ENCODE measurements around the gene CCDC136.

Gene CCDC136

DNA sequence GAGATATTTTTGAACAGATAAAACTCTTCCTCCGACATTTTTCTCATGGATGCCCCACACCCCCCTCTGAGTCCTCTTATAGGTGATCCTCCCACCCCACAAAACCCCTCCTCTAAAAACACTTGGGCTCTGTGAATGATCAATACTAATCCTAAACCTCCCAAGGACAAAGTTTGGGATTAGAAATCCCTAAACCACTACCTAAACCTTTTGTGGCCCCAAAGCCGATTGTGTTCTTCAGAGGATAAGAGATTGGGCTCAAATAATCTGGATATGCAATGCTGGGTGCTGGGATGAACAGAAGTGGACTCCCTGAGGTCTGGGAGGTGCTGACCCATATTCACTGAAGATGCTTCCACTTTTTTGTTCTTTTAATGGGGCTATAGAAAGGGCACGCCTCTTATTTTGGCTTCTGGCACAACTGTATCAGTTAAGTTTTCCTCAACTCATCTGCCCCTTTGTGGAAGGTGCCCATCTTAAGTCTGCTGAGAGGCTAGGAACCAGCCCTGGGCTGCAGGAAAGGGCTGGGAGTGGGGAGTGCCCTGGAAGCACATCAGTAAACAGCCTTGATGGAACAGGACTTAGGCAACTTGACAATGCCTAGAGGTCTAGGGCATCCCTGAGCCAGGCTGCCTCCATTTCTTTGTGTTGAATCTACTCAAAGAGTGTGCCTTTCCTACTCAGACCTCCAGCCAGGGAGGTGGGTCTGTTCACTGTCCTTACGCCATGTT is 15.9 kb upstream of the CCDC136 start, which contains the start of gene OPN1SW:
Gene OPN1SW (minus strand): TSS at position 51 of the 731 bp plus-strand sequence. CDS start 13 bp downstream, at position 38.
- Histone ChIP-seq H3K4me3 (ENCODE audit: low read depth, low read length, poor library complexity, severe bottlenecking) (no peak within 1 kb of the TSS), H3K9ac (ENCODE audit: low read length) (no peak within 1 kb of the TSS), H2AFZ (ENCODE audit: low read length) (no peak within 1 kb of the TSS), H3K27me3 (ENCODE audit: insufficient read depth, low read length) (no peaks in the 10 kb centered on the region; the same call in 1 of the 2 replicates), H3K27ac (ENCODE audit: low read depth, low read length, poor library complexity, severe bottlenecking) (no peak within 1 kb of the TSS), H3K9me2 (ENCODE audit: low read depth, low read length) (no peaks in the 10 kb centered on the region), H3K4me1 (ENCODE audit: insufficient read depth, low read length, severe bottlenecking) (no peaks in the 10 kb centered on the region), H3K4me2 (ENCODE audit: low read length) (no peak within 1 kb of the TSS), H4K20me1 (ENCODE audit: insufficient read depth, low read length) (no peaks in the 10 kb centered on the region), H3F3A (ENCODE audit: insufficient read depth, low read length) (no peaks in the 10 kb centered on the region), H3K79me2 (ENCODE audit: insufficient read depth, low read length) (no peaks in the 10 kb centered on the region), H3K36me3 (ENCODE audit: insufficient read depth, low read length) (peaks cover 25% of the 10 kb centered on the region), H3K9me3 (ENCODE audit: low read length) (peaks cover 14% of the 10 kb centered on the region)
- TF ChIP-seq, protein P1, sequence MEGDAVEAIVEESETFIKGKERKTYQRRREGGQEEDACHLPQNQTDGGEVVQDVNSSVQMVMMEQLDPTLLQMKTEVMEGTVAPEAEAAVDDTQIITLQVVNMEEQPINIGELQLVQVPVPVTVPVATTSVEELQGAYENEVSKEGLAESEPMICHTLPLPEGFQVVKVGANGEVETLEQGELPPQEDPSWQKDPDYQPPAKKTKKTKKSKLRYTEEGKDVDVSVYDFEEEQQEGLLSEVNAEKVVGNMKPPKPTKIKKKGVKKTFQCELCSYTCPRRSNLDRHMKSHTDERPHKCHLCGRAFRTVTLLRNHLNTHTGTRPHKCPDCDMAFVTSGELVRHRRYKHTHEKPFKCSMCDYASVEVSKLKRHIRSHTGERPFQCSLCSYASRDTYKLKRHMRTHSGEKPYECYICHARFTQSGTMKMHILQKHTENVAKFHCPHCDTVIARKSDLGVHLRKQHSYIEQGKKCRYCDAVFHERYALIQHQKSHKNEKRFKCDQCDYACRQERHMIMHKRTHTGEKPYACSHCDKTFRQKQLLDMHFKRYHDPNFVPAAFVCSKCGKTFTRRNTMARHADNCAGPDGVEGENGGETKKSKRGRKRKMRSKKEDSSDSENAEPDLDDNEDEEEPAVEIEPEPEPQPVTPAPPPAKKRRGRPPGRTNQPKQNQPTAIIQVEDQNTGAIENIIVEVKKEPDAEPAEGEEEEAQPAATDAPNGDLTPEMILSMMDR (IDR thresholded peaks at IDR 0.05; ENCODE audit: low read length): no peak
- TF ChIP-seq EZH2 (IDR thresholded peaks at IDR 0.05; ENCODE audit: borderline replicate concordance, low read length): no peak

DNA sequence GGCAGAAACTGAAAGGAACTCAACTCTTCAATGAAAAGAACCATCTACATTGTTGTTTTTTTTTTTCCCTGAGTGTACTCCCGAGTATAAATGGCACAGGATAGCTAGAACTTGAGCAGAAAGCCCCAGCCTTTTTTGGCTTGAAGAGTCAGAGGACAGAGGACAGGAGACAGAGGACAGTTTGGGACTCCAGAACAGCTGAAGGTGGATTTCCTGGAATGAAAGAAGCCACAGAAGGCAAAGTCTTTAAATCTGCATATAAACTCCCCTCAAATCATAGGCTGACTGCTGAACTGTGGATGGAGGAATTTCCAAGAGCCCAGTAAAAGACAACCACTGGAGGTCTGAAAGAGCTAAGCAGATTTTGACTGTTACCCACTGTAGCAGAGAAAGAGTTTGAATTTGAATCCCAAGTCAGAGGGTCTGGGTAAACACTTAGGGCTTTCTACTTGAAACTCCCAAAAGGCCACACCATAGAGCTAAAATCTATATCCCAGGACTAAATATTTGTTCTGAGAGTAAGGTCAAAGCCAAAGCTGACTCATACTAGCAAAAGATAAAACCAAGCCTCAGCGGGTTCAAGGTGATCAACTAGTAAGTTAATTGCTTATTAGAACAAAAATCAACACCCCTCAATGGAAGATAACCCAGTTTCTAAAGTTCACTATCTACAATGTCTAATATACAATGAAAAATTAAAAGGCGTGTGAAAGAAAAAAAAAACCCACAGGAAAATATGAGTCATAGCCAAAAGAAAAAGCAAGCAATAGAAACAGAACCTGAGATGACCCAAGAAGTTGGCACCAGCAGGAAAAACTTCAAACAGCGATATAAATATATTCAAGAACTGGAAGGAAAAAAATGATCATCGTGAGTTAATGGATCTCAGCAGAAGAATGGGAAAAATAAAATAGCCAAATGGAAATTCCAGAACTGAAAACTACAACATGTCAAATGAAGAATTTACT is 14.3 kb upstream of the CCDC136 start:
- no peaks in the 10 kb centered on the region for H3K4me1 ChIP-seq (ENCODE audit: insufficient read depth, low read length, severe bottlenecking)
- H3K9me3 ChIP-seq (ENCODE audit: low read length): peaks cover 14% of the 10 kb centered on the region
- H4K20me1 ChIP-seq (ENCODE audit: insufficient read depth, low read length): no peaks in the 10 kb centered on the region
- TF ChIP-seq EZH2 (IDR thresholded peaks at IDR 0.05; ENCODE audit: borderline replicate concordance, low read length): no peak
- TF ChIP-seq, protein P1 (IDR thresholded peaks at IDR 0.05; ENCODE audit: low read length): no peak
- H3F3A ChIP-seq (ENCODE audit: insufficient read depth, low read length): no peaks in the 10 kb centered on the region
- H3K4me2 ChIP-seq (ENCODE audit: low read length): no peak overlapping the region
- H3K4me3 ChIP-seq (ENCODE audit: low read depth, low read length, poor library complexity, severe bottlenecking): no peak overlapping the region
- peaks cover 10% of the 10 kb centered on the region for H3K36me3 ChIP-seq (ENCODE audit: insufficient read depth, low read length)
- H3K27me3 ChIP-seq (ENCODE audit: insufficient read depth, low read length): peaks cover 6% of the 10 kb centered on the region; the same call in 1 of the 2 replicates
- H3K9me2 ChIP-seq (ENCODE audit: low read depth, low read length): no peaks in the 10 kb centered on the region
- H3K27ac ChIP-seq (ENCODE audit: low read depth, low read length, poor library complexity, severe bottlenecking): no peak overlapping the region
- no peaks in the 10 kb centered on the region for H3K79me2 ChIP-seq (ENCODE audit: insufficient read depth, low read length)
- no peak overlapping the region for H2AFZ ChIP-seq (ENCODE audit: low read length)
- no peak overlapping the region for H3K9ac ChIP-seq (ENCODE audit: low read length)

DNA sequence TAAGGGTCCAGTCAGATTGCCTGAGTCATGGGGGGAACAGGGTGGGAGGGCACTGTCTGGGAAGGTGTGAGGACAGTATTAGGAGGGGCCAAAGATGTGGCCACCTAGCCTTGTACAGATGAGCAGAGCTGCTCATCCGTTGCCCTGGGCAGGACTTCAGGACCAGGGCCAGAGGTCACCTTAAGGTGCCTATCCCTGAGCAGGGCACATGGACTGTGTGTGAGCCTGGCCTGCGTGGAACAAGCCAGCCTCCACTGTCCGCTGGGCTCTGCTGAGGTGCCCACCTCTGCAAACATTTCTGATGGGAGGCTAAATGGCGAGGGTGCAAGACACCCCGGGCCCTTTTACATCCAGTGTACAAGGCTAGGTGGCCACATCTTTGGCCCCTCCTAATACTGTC is 12.8 kb upstream of the CCDC136 start:
- Histone ChIP-seq H3F3A (ENCODE audit: insufficient read depth, low read length) (no peaks in the 10 kb centered on the region), H3K27ac (ENCODE audit: low read depth, low read length, poor library complexity, severe bottlenecking) (no peak overlapping the region), H3K9ac (ENCODE audit: low read length) (no peak overlapping the region)

More for the DNA sequence above, 12.8 kb upstream of the CCDC136 start:
- Histone ChIP-seq H3K4me3 (ENCODE audit: low read depth, low read length, poor library complexity, severe bottlenecking) (no peak overlapping the region), H3K9me3 (ENCODE audit: low read length) (peaks cover 14% of the 10 kb centered on the region), H3K9me2 (ENCODE audit: low read depth, low read length) (no peaks in the 10 kb centered on the region), H3K36me3 (ENCODE audit: insufficient read depth, low read length) (no peaks in the 10 kb centered on the region; the same call in 1 of the 2 replicates), H3K79me2 (ENCODE audit: insufficient read depth, low read length) (no peaks in the 10 kb centered on the region), H4K20me1 (ENCODE audit: insufficient read depth, low read length) (no peaks in the 10 kb centered on the region), H3K27me3 (ENCODE audit: insufficient read depth, low read length) (peaks cover 6% of the 10 kb centered on the region; the same call in 1 of the 2 replicates), H2AFZ (ENCODE audit: low read length) (no peak overlapping the region), H3K4me1 (ENCODE audit: insufficient read depth, low read length, severe bottlenecking) (no peaks in the 10 kb centered on the region), H3K4me2 (ENCODE audit: low read length) (no peak overlapping the region)
- TF ChIP-seq, protein P1 (IDR thresholded peaks at IDR 0.05; ENCODE audit: low read length): no peak
- no peak for TF ChIP-seq EZH2 (IDR thresholded peaks at IDR 0.05; ENCODE audit: borderline replicate concordance, low read length)

Data from OCI-LY1 (cell line).